Measurements from ENCODE around the gene RBM28. TPM values are rescaled to one million over a fixed set of nuclear protein-coding genes. Genes with fewer than 3 reads are reported as not detected.

Gene RBM28
- total RNA-seq, 1 donor from 2014 or later = 40.2 TPM

DNA sequence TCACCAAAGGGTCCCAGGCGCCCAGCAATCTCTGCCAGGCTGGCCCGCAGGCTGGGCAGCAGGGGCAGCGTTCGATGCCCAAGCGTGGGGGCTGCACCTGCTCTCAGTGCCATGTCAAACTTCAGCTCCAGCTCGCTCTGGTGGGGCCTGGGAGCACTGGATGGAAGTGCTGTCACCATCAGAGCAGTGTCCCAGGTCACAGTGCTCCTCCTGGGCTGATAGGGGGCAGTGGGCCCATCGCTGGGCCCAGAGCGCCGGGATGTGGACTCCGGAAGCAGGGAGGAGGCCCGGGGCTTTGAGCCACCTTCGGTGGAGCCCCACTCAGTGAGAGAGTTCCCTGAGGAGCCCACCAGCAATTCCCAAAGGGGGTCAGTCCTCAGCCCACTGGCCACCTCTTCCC lies 15.6 kb upstream of the RBM28 start:
- Histone ChIP-seq H3K79me2 (ENCODE audit: insufficient read depth, low read length) (no peaks in the 10 kb centered on the region), H4K20me1 (ENCODE audit: insufficient read depth, low read length) (peaks cover 9% of the 10 kb centered on the region), H3K4me3 (ENCODE audit: insufficient read depth, low read depth, low read length) (no peak overlapping the region), H3K27me3 (ENCODE audit: insufficient read depth, low read length) (peaks cover 72% of the 10 kb centered on the region), H2AFZ (ENCODE audit: low read depth, low read length) (no peak overlapping the region), H3K9ac (ENCODE audit: low read length) (no peak overlapping the region), H3K27ac (ENCODE audit: low read depth, low read length) (no peak overlapping the region), H3K9me3 (ENCODE audit: insufficient read depth, low read depth, low read length) (no peaks in the 10 kb centered on the region), H3K4me1 (ENCODE audit: insufficient read depth, low read length) (peaks cover 8% of the 10 kb centered on the region), H3K36me3 (ENCODE audit: insufficient read depth, low read length) (no peaks in the 10 kb centered on the region), H3K4me2 (ENCODE audit: low read length) (no peak overlapping the region)
- no peaks in the 10 kb centered on the region for H3K9me3 Mint-ChIP-seq (ENCODE audit: unreplicated experiment)
- H3K4me1 Mint-ChIP-seq (ENCODE audit: low read depth, unreplicated experiment) = peaks cover 11% of the 10 kb centered on the region
- H3K36me3 Mint-ChIP-seq (ENCODE audit: low read depth, unreplicated experiment) = no peaks in the 10 kb centered on the region
- no peak for TF ChIP-seq CTCF (IDR thresholded peaks at IDR 0.05; ENCODE audit: insufficient read depth, low read depth, low read length)
- no peak for TF ChIP-seq EZH2 (IDR thresholded peaks at IDR 0.05; ENCODE audit: insufficient read depth, low read length)
- H3K27me3 Mint-ChIP-seq (ENCODE audit: low read depth, unreplicated experiment) = peaks cover 64% of the 10 kb centered on the region
- DNase-seq (ENCODE audit: low read depth) (no peak), FAIRE-seq (no peak)
- H3K27ac Mint-ChIP-seq (ENCODE audit: unreplicated experiment) = no peak overlapping the region
- H3K4me3 Mint-ChIP-seq (ENCODE audit: unreplicated experiment) = no peak overlapping the region

DNA sequence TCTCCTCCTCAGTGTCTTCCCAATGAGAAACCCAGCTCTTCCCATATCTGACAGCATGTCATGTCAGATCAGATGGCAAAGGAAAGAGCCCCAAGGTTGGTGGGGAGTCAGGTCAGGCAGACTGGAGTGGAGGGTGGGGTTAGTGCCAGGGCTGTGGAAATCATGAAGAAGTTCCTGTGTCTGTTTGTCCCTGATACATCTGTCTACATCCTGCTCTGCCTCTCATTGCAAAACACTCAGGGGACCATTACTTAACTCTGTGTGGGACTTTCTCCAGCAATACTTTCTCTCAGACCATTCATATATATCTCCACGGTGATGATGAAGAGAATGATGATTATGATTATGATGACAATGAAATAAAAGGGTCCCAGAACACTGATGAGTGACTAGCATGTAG lies 14.5 kb upstream of the RBM28 start:
- no peak overlapping the region for H3K4me3 ChIP-seq (ENCODE audit: insufficient read depth, low read depth, low read length)
- peaks cover 8% of the 10 kb centered on the region for H3K4me1 ChIP-seq (ENCODE audit: insufficient read depth, low read length)
- H3K27me3 ChIP-seq (ENCODE audit: insufficient read depth, low read length) = peaks cover 70% of the 10 kb centered on the region
- no peak overlapping the region for H3K4me2 ChIP-seq (ENCODE audit: low read length)
- no peak overlapping the region for H2AFZ ChIP-seq (ENCODE audit: low read depth, low read length)
- H4K20me1 ChIP-seq (ENCODE audit: insufficient read depth, low read length) = peaks cover 9% of the 10 kb centered on the region
- H3K27ac Mint-ChIP-seq (ENCODE audit: unreplicated experiment) = no peak overlapping the region
- no peaks in the 10 kb centered on the region for H3K9me3 Mint-ChIP-seq (ENCODE audit: unreplicated experiment)
- no peak overlapping the region for H3K27ac ChIP-seq (ENCODE audit: low read depth, low read length)
- no peak for DNase-seq (ENCODE audit: low read depth)
- H3K4me1 Mint-ChIP-seq (ENCODE audit: low read depth, unreplicated experiment) = peaks cover 11% of the 10 kb centered on the region
- no peak overlapping the region for H3K9ac ChIP-seq (ENCODE audit: low read length)
- FAIRE-seq = no peak
- peaks cover 2% of the 10 kb centered on the region for H3K36me3 Mint-ChIP-seq (ENCODE audit: low read depth, unreplicated experiment)
- no peaks in the 10 kb centered on the region for H3K9me3 ChIP-seq (ENCODE audit: insufficient read depth, low read depth, low read length)
- no peaks in the 10 kb centered on the region for H3K79me2 ChIP-seq (ENCODE audit: insufficient read depth, low read length)
- peaks cover 63% of the 10 kb centered on the region for H3K27me3 Mint-ChIP-seq (ENCODE audit: low read depth, unreplicated experiment)
- TF ChIP-seq CTCF (IDR thresholded peaks at IDR 0.05; ENCODE audit: insufficient read depth, low read depth, low read length) (no peak), EZH2 (IDR thresholded peaks at IDR 0.05; ENCODE audit: insufficient read depth, low read length) (no peak)
- H3K4me3 Mint-ChIP-seq (ENCODE audit: unreplicated experiment) = no peak overlapping the region
- no peaks in the 10 kb centered on the region for H3K36me3 ChIP-seq (ENCODE audit: insufficient read depth, low read length)

- H3K4me3 Mint-ChIP-seq (ENCODE audit: unreplicated experiment) = no peak overlapping the region
- no peak for TF ChIP-seq CTCF (IDR thresholded peaks at IDR 0.05; ENCODE audit: insufficient read depth, low read depth, low read length)
- TF ChIP-seq EZH2 (IDR thresholded peaks at IDR 0.05; ENCODE audit: insufficient read depth, low read length) = no peak
- H3K27ac ChIP-seq (ENCODE audit: low read depth, low read length) = no peak overlapping the region
These were observed 13.5 kb upstream of the RBM28 start for GRCh38 chr7:128357217-128357613.

More at GRCh38 chr7:128357217-128357613, 13.5 kb upstream of the RBM28 start:
- FAIRE-seq = no peak
- H4K20me1 ChIP-seq (ENCODE audit: insufficient read depth, low read length) = peaks cover 4% of the 10 kb centered on the region
- no peak overlapping the region for H3K27ac Mint-ChIP-seq (ENCODE audit: unreplicated experiment)
- H3K9ac ChIP-seq (ENCODE audit: low read length) = no peak overlapping the region
- H3K27me3 ChIP-seq (ENCODE audit: insufficient read depth, low read length) = peaks cover 70% of the 10 kb centered on the region
- no peaks in the 10 kb centered on the region for H3K9me3 Mint-ChIP-seq (ENCODE audit: unreplicated experiment)
- peaks cover 2% of the 10 kb centered on the region for H3K36me3 Mint-ChIP-seq (ENCODE audit: low read depth, unreplicated experiment)
- H3K4me2 ChIP-seq (ENCODE audit: low read length) = no peak overlapping the region
- DNase-seq (ENCODE audit: low read depth) = no peak
- H2AFZ ChIP-seq (ENCODE audit: low read depth, low read length) = no peak overlapping the region
- H3K79me2 ChIP-seq (ENCODE audit: insufficient read depth, low read length) = no peaks in the 10 kb centered on the region
- H3K27me3 Mint-ChIP-seq (ENCODE audit: low read depth, unreplicated experiment) = peaks cover 60% of the 10 kb centered on the region
- H3K9me3 ChIP-seq (ENCODE audit: insufficient read depth, low read depth, low read length) = no peaks in the 10 kb centered on the region
- H3K4me1 Mint-ChIP-seq (ENCODE audit: low read depth, unreplicated experiment) = peaks cover 7% of the 10 kb centered on the region
- H3K4me1 ChIP-seq (ENCODE audit: insufficient read depth, low read length) = peaks cover 8% of the 10 kb centered on the region
- no peaks in the 10 kb centered on the region for H3K36me3 ChIP-seq (ENCODE audit: insufficient read depth, low read length)
- H3K4me3 ChIP-seq (ENCODE audit: insufficient read depth, low read depth, low read length) = no peak overlapping the region

Measured in astrocyte (in vitro differentiated cells and primary cell).